ENCODE results near the gene PLAGL2.
"Not testable (repeated sequence)": the region's sequence is repeated elsewhere in the genome, so short reads cannot be mapped to it uniquely, and the experiment has no call there.

Gene PLAGL2

DNA sequence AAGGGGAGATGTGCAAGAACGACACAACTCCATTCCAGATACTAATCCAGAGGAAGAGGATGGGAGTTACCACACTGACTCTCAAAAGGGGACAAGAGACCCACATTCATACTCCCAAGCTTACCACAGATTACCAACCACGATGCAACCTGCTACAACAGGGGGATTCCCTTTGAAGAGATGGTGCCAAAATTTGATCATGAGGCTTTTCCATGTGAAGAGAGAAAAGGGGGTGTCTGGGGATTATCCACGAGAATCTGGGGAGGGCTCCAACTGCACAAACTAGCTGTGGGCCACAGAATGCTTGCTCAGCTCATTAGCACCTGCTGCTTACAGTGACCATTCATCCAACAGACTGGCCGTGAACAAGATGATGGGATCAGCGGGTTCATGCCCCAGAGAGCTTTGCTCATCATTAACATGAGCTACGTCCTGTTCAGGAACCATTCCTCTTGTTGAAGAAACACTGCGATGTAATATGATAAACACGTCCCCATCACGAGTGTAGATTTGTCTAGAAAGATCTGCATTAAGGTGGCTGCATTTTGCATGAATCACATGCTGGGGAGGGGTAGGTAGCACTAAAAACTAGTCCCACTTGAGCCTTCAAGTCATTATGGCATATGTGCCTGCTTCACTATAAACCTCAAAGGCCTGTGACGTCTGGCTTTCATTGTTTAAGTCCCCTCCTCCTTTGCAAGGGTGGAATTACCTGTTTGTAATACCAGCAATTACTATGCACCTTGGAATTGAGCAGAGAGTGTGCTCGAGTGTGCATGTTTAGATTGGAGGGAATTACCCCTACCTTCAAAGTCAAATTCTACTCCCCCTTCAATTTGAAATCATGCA lies 4.0 kb downstream of the PLAGL2 start:
- no peak for DNase-seq (ENCODE audit: low read depth)

DNA sequence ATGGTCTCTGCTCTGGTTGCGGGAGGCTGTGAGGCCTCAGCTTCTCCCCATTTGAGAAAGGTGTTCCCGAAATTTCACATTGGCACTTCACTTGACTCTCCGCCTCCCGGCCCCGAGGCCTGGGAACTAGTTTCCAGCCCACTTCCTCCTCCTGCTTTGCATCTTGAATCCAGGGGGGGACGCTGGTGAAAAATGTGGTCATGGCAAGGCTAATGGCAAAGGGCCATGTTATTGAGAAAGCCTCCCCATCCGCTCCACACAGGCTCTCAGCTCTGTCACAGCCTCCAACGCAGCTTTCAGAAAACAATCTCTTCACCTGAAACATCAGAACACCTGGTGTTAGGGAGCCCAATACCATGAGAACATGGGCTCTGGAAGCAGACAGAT lies 5.6 kb downstream of the PLAGL2 start:
- no peak for DNase-seq (ENCODE audit: low read depth)

DNA sequence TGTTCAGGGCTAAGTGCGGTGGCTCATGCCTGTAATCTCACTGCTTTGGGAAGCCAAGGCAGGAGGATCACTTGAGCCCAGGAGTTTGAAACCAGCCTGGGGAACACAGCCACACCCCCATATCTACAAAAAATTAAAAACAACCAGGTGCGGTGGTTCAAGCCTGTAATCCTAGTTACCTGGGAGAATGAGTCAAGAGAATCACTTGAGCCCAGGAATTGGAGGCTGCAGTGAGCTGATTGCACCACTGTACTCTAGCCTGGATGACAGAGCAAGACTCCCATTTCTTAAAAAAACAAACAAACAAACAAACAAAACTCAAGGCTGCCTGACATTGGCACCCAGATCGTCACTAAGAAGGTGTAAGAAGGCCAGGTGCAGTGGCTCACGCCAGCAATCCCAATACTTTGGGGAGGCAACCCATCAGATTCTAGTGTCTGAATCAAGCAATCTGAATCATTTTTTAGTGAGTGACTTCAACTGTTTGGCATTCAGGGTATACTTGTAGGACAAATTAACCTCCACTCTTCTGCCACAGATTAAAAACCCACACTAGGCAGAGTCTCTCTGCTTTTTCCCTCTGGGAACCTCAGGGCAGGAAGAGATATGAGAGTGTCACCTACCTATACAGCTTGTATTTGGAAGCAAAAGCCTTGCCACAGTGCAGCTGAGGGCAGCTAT lies 6.1 kb downstream of the PLAGL2 start:
- no peak for DNase-seq (ENCODE audit: low read depth)

DNA sequence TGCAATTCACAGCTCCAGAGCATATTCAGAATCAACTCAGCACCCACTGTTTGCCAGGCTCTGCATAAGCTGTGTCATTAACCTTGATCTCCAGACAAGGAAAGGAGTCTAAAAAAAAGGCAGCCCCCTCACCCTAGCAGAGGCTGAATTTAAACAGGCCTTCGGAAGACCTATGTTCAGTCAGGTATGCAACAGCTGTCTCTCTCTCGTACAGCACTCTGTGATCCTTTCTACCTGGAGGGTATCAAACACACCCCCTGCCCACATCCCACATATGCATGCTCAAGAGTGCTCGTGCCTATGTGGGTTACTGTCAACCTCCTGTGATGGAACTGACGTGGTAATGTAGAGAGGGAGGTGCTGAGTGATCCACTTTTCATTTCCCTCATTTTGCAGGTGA lies 8.5 kb downstream of the PLAGL2 start:
- DNase-seq (ENCODE audit: low read depth) = no peak

DNA sequence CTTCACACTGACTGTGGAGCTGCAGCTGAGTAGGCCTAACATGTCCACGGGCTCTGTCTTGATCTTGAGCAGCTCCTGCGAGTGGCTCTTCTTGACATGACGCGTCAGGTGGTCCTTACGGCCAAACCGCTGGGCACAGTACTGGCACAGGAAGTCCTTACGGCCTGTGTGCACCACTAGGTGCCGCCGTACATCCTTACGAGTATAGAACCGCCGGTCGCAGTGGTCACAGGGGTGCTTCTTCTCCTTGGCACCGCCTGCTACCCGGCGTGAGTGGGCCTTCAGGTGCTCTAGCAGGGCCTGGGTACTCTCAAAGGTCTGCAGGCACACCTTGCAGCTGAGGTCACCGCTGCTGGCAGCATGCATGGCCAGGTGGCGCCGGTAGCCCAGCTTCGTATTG lies 10.4 kb downstream of the PLAGL2 start:
- not testable (repeated sequence) for DNase-seq (ENCODE audit: low read depth)

DNA sequence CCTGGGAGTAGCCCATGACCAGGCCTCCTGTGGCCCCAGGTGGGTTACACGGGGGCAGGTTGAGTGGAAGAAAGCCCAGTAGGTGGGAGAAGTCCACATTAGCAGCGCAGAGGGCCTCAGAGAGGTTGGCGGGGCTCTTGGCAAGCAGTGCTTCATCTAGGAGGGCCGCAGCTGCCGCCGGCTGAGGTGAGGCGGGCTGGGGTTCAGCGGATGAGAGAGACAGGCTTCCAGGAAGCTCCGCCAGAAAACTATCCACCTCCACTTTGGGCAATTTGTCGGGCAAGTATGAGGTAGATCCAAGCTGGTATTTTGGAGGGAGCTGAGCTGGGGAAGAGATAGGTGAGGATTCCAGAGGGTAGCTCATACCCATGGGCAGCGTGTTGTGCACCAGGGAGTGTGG lies 10.9 kb downstream of the PLAGL2 start:
- DNase-seq (ENCODE audit: low read depth) = not testable (repeated sequence)

DNA sequence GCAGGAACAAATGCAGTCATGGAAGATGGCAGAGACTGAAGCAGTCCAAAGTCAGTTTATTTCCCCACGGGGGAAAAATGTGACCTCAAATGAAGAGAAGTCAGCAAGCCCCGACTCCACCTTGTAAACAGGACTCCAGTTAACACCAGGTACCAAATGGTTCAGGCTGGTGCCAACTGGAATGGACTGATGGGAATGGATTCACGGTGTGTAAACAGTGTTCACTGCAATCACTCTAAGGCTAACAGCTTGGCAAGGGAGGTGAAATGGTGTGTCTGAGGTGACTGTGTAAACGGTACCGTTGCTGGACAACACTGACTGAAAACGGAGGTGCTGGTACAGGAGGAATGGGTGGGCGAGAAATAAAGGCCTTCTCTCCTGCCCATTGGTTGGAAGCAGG lies 12.0 kb downstream of the PLAGL2 start:
- DNase-seq (ENCODE audit: low read depth) = no peak

DNA sequence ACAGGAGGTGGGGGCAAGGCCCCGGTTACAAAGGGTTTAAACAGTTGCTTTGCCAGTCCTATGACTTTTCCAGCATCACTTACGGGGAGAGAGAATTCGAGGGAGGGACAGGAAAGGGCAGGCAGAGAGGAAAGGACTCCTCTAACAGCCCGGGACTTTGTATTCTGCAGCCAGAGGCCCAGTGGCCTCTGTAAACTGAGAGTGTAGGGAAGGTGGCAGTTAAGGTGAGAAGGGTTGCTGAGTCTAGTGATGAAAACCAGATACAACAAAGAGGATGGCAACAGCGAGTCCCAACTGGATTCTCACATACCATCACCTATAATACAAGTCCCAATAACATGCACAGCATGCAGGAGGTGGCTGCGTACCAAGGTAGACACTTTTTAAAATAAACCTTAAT lies 13.5 kb downstream of the PLAGL2 start:
- no peak for DNase-seq (ENCODE audit: low read depth)

DNA sequence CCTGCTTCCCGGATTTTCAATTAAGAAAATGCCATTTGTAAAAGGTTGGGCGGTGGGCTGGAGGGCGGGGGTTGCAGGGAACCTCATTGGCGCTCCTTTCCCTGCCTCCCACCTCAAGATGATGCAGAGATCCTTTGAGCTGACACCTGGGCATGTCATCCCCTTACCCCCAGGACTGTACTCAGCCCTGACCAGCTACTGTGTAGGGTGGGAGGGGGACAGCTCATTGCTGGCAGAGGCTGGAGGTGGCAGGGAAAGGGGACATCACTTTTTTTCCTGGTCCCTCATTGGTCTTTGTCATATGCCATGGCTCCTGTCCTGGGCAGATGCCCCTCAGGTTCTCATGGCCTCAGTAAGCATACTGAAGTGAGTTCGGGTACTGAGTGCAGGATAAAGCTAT lies 14.2 kb downstream of the PLAGL2 start:
- not testable (repeated sequence) for DNase-seq (ENCODE audit: low read depth)

DNA sequence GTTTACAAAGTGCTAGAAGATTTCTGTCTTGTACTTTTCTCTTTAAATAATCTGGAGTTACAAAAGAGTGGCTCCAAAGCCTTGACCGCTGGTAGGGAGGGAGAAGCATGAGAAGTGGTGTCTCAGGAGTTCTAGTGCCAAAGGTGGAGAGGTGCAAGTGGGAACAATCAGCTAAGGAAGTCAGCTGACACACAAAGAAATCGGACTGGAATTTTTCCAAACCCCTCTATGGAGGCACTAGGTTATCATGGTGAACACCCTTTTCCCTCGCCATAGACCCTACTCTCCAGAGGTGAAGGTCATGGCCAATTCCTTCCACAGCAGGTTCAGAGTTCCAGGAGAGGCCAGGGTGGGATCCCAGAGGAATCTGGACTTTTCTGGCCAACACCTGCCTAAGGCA lies 14.8 kb downstream of the PLAGL2 start:
- no peak for DNase-seq (ENCODE audit: low read depth)

DNA sequence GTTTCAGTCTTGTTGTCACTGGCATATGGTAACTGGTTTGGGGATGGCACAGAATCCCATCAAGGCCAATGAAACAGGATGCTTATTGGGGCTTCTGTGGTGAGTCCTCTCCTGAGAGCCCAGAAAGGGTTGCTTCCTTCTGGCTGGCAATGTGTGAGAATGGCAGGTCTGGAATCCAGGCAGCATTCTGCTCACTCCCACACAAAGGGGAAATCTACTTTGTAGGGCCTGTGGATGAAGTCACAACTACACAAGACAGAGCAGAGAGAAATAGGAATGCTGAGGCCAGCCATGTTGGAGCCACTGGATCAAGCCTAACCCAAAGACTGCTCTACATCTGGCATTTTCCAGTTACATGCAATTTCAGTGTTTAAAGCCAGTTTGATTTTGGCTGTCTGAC lies 15.7 kb downstream of the PLAGL2 start:
- DNase-seq (ENCODE audit: low read depth) = no peak

DNA sequence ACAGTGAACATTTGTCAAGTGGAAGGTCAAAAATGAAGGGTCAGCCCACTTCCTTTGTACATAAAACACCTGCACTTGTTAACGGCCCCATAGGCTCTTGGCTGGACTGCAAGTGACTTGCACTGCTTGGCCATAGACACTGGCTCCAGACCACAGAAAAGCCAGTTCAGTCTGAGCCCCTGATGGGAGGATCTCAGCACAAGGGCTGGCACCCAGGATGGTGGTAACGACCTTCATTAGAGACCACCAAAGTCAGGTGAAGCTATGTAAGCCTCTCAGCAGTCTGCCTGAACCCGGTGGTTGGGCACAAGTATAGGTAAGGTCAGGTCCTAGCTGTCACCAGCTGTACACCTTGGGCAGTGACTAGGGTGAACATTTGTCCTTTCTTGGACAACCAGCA lies 16.1 kb downstream of the PLAGL2 start:
- no peak for DNase-seq (ENCODE audit: low read depth)

DNA sequence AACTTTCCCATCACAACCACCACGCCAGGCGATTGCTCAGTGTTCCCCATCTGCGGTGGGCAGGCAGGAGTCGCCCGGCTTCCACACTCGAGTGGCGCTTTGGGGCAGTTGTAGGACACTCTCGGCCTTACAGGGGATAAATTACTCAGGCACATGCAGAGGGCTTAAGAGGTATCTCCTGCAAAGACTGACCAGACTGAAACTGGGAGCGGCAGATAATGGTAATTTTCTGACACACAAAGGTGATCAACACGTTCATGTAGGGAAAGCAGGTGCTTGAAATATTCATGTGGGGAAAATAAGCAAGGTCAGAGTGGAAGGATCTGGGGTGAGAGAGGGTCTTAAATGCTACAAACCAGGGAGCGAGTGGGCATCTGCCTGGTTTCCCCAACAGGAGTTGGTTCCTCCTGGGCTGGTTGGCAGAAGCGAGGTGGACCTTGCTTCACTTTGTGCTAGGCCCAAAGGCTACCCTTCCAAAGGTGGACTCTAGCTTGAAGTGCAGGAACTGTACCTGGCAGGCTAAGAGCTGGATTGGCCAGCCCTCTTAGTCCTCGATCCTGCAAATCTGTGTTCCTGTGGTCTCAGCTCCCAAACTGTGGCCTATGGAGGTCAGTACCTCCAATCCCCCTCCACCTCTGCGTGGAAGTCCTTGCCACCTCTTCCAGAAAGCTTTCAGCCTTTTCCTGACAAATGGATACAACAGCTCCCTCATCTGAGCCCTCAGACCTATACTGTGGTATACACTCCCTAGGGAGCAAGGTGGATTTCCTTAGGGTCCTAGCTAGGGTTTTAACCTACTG lies 16.7 kb downstream of the PLAGL2 start:
- DNase-seq (ENCODE audit: low read depth) = no peak

DNA sequence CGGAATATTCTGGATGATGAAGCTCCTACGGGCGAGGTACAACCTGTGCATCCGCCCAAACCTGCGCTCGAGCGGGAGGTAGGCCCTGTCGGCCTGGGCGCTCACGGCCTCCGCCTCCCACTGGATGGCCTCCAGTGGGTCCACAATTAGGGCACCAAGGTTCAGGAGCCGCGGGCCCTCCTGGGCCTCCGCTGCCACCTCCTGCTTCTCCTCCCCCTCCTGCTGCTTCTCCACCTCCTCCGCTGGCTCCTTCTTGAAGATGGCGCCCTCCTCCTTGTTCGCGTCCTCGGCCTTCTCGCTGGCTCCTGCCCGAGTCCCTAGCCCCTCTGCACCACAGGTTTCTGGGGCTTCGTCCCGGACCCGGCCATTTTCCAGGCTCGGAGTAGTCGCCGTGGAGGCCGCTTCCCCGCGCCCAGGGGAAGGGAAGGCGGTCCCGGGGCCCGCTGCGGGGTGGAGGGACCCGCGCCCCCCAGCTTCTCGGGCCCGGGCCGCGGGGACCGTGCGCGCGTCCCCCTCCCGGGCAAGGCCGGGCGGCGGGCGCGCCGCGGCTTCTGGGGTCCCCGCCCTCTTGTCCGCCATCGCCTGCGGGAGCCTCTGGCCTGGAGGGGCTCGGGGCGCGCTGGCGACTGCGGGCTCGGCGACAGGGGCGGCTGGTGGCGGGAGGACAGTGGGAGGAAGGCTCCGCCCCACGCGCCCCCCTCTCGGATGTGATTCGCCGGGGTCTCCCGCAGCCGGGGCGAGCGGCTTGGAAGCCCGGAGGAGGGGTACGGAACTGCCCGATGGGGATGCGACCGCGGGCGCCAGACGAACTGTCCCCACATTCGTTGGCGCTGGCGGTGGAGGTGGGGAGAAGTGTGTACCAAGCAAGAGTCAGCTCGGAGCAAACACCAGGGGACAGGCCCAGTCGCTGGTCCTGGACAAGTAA lies 17.6 kb downstream of the PLAGL2 start:
- peak; percentile 17 for DNase-seq (ENCODE audit: low read depth)

DNA sequence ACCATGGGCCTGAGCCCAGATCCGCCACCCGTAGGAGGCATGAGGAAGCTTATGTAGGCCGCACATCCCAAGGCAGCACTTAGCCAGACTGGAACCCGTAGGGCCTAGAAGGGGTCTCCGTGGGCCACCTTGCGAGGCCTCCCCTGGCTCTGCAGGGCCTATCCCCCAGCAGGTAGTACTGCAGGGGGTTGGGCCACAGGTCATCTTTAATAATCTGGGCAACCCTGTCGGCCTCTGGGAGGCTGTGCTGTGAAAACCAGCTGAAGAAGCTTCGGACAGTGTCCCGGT lies 18.5 kb downstream of the PLAGL2 start:
- DNase-seq (ENCODE audit: low read depth) = no peak

DNA sequence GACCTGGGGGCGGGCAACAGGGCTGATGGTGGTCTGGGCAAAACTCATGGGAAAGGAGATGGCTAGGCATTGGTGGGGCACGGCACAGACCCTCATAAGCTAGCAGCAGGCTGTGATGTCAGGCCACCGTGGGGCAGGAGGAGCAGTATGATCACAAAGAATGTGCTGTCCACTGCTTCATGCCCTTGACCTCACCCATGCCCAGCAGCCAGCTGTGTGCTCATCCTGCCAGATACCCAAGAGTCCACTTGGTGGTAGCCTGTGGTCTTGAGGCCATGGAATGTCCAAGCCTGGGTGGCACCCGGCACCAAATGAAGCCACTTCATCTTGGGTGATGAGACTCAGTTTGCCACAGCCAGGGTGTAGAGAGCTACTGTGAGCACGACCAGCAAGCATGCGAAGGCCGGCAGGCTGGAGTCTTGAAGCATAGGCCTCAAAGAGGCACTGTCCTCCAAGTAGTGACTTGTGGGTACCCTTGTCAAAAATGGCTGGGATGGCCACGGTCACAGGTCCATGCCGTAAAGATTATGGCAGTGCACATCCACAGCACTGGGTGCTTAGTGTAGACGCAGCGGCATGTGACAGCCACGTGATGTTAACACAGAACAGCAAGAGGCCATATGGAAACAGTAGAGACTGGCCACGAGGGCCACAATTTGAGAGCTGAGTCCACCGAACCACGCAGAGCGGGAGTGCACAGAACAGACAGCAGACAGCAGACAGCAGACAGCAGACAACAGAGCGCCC lies 19.0 kb downstream of the PLAGL2 start:
- DNase-seq (ENCODE audit: low read depth) = no peak

DNA sequence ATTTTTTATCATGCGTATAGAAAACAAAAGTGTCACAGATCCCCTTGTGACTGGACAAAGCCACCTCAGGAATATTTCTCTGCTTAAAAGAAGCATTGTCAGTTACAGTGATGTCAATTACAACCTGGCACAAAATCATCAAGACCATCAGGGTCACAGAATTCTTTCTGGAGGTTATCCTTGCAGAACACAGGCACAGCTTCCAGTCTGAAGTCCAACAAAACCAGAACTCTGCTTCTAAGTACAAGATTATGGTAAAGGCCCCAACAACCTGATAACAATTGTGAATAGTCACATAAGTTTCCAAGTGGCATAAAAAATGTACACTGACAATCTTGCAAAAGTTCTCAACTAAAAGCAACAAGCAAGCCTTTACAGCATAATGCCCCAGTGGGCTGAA lies 21.0 kb downstream of the PLAGL2 start:
- DNase-seq (ENCODE audit: low read depth) = no peak

DNA sequence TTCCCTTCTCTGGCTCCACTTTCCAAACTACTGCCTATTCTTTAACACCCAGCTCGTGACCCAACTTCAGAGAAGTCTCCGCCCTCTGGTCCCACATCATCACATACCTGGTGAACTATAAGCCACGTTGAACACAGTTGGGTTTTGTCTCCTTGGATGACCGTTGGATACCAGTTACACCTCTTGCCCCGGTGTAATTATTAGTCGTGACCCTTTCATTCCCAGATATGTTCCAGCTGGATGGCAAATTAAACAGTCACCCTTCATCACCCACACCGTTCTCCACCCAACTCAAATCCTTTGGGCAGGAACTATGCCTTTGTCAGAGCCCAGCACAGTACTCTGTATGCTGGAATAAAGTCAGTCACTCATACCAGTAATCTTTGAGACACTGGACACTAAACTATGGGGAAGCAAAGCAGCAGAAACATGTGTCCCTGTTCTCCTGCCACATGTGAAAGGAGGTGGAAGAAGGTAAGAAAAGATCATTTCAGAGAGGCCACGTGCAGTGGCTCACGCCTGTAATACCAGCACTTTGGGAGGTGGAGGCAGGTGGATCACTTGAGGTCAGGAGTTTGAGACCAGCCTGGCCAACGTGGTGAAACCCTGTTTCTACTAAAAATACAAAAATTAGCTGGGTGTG lies 22.5 kb downstream of the PLAGL2 start:
- DNase-seq (ENCODE audit: low read depth) = no peak

DNA sequence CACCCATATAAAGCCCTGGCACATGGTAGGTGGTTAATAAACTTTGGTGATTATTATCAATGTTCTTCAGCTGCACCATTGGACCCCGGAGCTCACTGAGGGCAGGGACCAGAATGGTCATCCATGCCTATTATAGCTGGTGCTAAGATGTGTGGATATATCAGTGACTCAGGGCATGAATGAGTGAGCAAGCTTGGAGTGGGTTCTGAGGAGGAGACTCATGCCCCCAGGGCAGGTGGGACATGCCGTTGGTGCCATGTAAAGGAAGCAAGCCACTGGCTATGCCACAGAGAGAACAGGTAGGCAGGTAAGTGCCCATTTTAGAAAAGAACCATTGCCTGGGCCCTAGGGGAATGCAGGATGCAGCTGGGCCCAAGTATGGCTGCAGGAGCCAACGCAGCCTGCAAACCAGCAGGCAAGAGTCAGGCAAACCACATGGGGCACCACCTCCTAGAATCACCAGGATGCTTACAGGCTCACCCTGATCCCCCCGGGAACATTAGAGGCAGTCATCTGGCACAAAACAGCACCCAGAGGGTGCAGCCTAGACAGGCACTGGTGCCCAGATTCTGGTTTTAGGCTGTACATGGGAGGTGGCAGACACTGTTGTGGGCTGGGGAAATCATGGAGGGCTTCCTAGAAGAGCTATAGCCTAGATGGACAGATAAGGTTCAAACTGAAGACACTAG lies 23.5 kb downstream of the PLAGL2 start:
- DNase-seq (ENCODE audit: low read depth) = no peak

DNA sequence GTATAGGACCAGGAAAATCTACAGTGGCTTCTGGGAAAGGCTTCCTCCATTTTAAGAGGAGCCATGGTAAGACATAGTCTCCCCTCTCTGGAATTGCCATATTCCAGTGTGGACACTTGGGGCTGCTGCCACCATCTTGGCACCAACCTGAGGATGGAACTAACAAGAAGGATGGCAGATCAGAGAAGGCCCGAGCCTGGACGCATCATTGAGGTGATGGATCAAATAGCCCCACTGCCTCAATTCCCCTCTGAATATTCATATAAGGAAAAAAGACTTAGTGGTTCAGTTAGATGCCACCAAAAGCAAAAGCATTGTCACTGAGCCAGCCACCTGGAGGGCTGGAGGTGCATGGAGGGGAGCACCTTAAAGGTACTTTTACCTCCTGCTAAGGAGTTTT lies 25.9 kb downstream of the PLAGL2 start:
- no peak for DNase-seq (ENCODE audit: low read depth)
